NCI-H1436 treated with DMSO at 0.1 percent for 48 hours (cell line): Measurements from ENCODE around the gene CBLC.
"Not testable (repeated sequence)": the region's sequence is repeated elsewhere in the genome, so short reads cannot be mapped to it uniquely, and the experiment has no call there.

ENCODE experiments used
- DNase-seq: peaks from one replicate; lab custom pipeline; 2025; lab: John Stamatoyannopoulos, UW

Gene CBLC

DNA sequence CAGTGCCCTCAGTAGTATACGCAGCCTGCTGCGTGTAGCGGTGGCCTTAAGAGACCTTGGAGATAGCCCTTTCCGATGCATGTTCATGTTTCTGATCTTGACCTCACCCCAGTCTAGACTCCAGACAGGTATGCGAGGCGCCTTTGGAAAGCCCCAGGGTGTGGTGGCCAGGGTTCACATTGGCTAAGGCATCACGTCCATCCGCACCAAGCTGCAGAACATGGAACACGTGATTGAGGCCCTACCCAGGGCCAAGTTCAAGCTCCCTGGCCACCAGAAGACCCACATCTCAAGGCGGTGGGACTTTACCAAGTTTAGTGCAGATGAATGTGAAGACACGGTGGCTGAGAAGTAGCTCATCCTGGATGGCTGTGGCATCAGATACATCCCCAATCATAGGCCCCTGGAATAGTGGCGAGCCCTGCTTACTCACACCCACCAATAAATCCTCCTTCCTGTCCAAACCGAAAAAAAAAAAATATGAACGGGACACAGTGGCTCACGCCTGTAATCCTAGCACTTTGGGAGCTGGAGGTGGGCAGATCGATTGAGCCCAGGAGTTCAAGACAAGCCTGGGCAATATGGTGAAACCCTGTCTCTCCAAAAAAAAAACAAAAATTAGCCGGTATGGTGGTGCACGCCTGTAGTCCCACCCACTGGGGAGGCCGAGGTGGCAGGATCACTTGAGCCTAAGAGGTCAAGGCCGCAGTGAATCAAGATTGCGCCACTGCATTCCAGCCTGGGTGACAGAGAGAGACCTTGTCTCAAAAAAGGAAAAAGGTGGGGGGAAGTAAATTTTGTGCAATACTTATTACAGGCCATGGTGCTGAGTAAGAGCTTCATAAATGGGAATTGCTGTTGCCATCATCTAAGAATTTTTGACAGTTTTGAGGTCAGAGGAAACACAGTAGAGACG is 12.4 kb upstream of the CBLC start:
- no peak for DNase-seq

GRCh38 chr19:44765949-44766335 is 11.7 kb upstream of the CBLC start:
- DNase-seq: no peak

- DNase-seq: no peak
These were observed 10.2 kb upstream of the CBLC start for GRCh38 chr19:44767295-44768180.

- peak; percentile 73 for DNase-seq
These were observed 7.0 kb upstream of the CBLC start for GRCh38 chr19:44770550-44771257.

DNA sequence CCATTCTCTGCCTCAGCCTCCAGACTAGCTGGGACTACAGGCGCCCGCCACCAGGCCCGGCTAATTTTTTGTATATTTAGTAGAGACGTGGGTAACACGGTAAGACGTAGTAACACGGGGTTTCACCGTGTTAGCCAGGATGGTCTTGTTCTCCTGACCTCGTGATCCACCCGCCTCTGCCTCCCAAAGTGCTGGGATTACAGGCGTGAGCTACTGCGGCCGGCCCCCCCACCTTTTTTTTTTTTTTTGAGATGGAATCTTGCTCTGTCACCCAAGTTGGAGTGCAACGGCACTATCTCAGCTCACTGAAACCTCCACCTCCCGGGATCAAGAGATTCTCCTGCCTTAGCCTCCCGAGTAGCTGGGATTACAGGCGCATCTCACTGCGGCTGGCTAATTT is 5.5 kb upstream of the CBLC start:
- not testable (repeated sequence) for DNase-seq

GRCh38 chr19:44772959-44773358 is 4.7 kb upstream of the CBLC start:
- DNase-seq: no peak

- DNase-seq: no peak
These were observed 1.9 kb upstream of the CBLC start for GRCh38 chr19:44775676-44776240.

DNA sequence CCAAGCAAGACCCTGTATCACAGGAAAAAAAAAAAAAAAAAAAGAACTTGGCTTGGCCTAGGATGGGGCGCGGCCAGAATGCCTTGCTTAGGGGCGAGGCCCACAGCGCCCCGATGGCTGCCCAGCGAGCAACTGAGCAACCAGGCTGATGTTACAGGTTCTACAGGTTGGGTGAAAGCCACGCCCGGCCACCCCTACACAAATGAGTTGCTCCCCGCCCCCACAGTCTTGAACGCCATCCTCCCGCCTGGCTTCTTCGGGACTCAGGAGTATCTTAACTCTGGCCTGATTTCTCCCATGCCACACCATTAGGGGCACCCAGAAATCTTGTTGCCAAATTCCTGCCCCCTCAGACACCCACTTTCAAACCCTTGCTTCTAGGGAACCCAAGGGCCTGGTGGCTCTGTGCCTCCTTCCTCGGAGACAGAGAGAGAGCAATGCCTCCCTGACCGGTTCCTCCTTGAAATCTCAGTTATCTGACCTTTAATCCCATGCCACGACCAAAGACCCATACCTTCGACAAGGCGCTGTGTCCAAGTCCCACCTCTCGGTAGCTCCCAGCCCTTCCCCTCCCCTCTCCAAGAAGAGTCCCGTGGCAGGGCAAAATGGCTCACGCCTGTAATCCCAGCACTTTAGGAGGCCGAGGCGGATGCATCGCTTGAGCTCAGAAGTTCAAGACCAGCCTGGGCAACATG is 1.1 kb upstream of the CBLC start:
- no peak for DNase-seq

- no peak for DNase-seq
These were observed 1.5 kb downstream of the CBLC start for GRCh38 chr19:44779150-44779549.

- not testable (repeated sequence) for DNase-seq
These were observed 4.0 kb downstream of the CBLC start for GRCh38 chr19:44781694-44782093.

DNA sequence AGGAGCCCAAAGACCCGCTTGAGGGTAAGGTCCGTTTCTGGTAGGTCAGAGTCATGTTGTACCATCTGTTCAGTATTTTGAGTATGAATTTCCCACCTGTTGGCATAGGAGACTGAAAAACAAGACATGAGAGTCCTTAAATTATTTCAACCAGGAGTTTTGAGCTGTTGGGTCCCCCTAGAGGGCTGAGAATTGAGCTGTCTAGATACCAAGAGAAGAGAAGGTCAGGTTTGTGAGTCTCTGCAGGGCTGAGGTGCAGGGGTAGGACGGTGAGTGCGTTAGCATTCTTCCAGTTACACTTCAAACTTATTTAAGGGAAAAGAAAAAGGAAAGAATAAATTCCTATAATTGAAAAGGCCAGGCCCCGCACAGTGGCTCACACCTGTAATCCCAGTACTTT is 5.0 kb downstream of the CBLC start:
- no peak for DNase-seq

- DNase-seq: no peak
These were observed 5.9 kb downstream of the CBLC start for GRCh38 chr19:44783545-44783944.

- DNase-seq: no peak
These were observed 7.6 kb downstream of the CBLC start for GRCh38 chr19:44785271-44785670.

DNA sequence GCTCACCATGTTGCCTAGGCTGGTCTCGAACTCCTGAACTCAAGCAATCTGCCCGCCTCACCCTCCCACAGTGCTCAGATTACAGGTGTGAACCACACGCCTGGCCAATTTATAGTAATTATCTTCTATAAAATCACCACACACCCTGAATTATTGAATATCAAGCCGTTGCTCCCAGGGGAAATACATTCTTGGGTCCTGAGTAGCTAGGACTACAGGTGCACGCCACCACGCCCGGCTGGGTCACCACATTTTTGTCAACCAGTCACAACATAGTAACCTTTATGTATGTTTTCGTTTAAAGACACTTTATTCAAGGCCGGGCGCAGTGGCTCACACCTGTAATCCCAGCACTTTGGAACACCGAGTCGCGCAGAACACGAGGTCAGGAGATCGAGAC is 8.3 kb downstream of the CBLC start:
- DNase-seq: no peak

DNA sequence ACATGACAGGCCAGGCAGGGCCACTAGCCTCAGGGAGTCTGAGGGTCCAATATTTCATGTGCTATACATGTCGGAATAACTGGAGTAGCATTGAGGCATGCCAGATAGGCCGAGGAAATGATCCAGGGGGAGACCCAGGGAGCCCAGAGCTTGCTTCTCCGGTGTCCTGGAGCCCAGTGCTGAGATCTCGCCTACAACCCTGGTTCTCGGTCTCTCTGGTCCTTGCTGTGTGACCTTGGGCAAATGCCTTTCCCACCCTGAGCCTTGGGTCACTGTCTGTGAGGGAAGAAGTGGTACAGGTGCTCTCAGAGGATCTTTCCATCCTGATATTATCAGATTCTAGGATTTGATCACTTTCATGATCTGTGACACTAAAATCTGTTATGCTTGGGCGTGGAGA is 11.3 kb downstream of the CBLC start:
- no peak for DNase-seq

DNA sequence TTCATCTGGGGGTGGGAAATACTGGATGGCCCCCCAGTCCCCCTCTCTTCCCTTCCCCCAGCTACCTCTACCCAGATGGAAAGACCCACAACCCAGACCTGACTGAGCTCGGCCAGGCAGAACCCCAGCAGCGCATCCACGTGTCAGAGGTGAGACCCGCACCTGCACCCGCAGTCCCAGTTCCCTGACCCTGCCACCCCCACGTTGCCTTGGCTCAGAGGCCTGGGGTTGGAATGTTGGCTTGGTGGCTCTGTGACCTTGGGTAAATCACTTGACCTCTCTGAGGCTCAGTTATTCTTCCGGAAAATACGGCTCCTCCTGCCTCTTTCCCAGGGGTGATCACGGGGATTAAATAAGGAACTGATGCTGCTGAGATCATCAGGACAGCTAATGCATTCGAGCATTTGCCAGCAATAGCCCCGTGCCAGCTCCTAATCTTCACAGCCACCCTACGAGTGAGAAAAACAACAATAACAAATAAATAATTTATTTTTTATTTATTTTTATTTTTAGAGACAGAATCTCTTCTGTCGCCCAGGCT is 12.3 kb downstream of the CBLC start:
- DNase-seq: no peak

DNA sequence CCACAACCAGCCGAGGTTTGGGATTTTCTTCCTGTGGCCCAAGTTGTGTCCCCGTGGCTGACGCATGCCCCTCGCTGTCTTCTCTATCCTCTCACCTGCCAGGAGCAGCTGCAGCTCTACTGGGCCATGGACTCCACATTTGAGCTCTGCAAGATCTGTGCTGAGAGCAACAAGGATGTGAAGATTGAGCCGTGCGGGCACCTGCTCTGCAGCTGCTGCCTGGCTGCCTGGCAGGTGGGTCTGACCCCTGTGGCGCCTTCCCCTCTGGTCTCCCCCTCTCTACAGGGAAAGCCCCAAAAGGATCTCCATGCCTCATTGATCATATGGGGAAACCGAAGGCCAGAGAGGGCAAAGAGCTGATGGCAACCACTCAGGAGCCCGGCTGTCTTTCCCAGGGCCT is 14.6 kb downstream of the CBLC start:
- no peak for DNase-seq

DNA sequence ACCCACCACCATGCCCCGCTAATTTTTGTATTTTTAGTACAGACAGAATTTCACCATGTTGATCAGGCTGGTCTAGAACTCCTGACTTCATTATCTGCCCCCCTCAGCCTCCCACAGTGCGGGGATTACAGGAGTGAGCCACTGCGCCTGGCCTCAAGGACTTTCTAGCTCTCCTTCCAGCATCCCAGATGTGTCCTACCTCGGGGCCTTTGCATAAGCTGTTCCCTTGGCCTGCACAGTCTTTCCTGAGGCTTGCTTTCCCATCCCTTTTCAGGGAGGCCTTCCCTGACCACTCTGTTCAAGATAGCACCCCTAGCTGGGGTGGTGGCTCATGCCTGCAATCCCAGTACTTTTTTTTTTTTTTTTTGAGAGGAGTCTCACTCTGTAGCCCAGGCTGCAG is 16.9 kb downstream of the CBLC start:
- no peak for DNase-seq

- DNase-seq: no peak
These were observed 17.8 kb downstream of the CBLC start for GRCh38 chr19:44795398-44795987.

GRCh38 chr19:44796701-44797115 is 19.0 kb downstream of the CBLC start:
- no peak for DNase-seq
